WTC11 (cell line): ENCODE measurements around the gene TRIP12. TPM values are rescaled to one million over a fixed set of nuclear protein-coding genes. Genes with fewer than 3 reads are reported as not detected.

ENCODE experiments used
- ATAC-seq: fragments of 200-7000 bp; cut with Tn5 transposase; 2 replicates; pipeline ENCODE4 v1.10.0; 2021; ENCODE audit warnings: mild to moderate bottlenecking, moderate library complexity
- CTCF ChIA-PET: fragments of 300-600 bp; sonication (Branson Sonifier 250); formaldehyde crosslinking; loops from one replicate; lab custom pipeline; 2021; ENCODE audit warnings: antibody characterized with exemption; lab: Charles Lee
- POLR2A ChIA-PET: fragments of 350-600 bp; sonication (Branson Sonifier 250); formaldehyde crosslinking; loops from one replicate; lab custom pipeline; 2021; ENCODE audit warnings: antibody characterized with exemption; lab: Charles Lee
- DNase-seq: peaks from one replicate; pipeline ENCODE4 v3.0.0; 2021; ENCODE audit warnings: low spot score
- H3K27ac Mint-ChIP-seq: 2 replicates; pipeline ENCODE4 v1.8.0; 2021; ENCODE audit warnings: mixed read lengths
- H3K27me3 Mint-ChIP-seq: 2 replicates; pipeline ENCODE4 v1.8.0; 2021; ENCODE audit warnings: low read depth, mild to moderate bottlenecking, moderate library complexity, mixed read lengths
- H3K36me3 Mint-ChIP-seq: 2 replicates; pipeline ENCODE4 v1.8.0; 2021; ENCODE audit warnings: mixed read lengths
- H3K4me1 Mint-ChIP-seq: 2 replicates; pipeline ENCODE4 v1.8.0; 2022; ENCODE audit warnings: mixed read lengths
- H3K4me3 Mint-ChIP-seq: 2 replicates; pipeline ENCODE4 v1.8.0; 2021; ENCODE audit warnings: mild to moderate bottlenecking, moderate library complexity, mixed read lengths
- H3K9me3 Mint-ChIP-seq: 2 replicates; pipeline ENCODE4 v1.8.0; 2021; ENCODE audit warnings: mixed read lengths
- AFF4 ChIP-seq: sonication (generic); formaldehyde crosslinking; IDR thresholded peaks from 2 replicates; pipeline ENCODE4 v1.8.1; 2023; ENCODE audit warnings: mild to moderate bottlenecking, missing genetic modification reagents, borderline replicate concordance
- ATF3 ChIP-seq: sonication (generic); formaldehyde crosslinking; conservative IDR thresholded peaks from 2 replicates; pipeline ENCODE4 v1.8.1; 2022; ENCODE audit warnings: mild to moderate bottlenecking, missing genetic modification reagents
- CTCF ChIP-seq: fragments of 200-600 bp; IDR thresholded peaks from 2 replicates; pipeline ENCODE4 v1.8.0; 2022; ENCODE audit warnings: antibody characterized with exemption
- E2F4 ChIP-seq: sonication (generic); formaldehyde crosslinking; IDR thresholded peaks from 2 replicates; pipeline ENCODE4 v1.8.1; 2022; ENCODE audit warnings: low read depth, mild to moderate bottlenecking, moderate library complexity, missing genetic modification reagents, borderline replicate concordance
- EMX1 ChIP-seq: fragments of 250-450 bp; sonication (Bioruptor Pico); IDR thresholded peaks from 2 replicates; pipeline ENCODE4 v1.8.0; 2021; ENCODE audit warnings: mild to moderate bottlenecking
- ESRRA ChIP-seq: sonication (generic); formaldehyde crosslinking; IDR thresholded peaks from 2 replicates; pipeline ENCODE4 v1.8.1; 2022; ENCODE audit warnings: mild to moderate bottlenecking, missing genetic modification reagents, borderline replicate concordance
- FOXK1 ChIP-seq: sonication (generic); formaldehyde crosslinking; IDR thresholded peaks from 2 replicates; pipeline ENCODE4 v1.8.0; 2022; ENCODE audit warnings: mild to moderate bottlenecking, moderate library complexity, missing genetic modification reagents
- IRF1 ChIP-seq: sonication (generic); formaldehyde crosslinking; IDR thresholded peaks from 2 replicates; pipeline ENCODE4 v1.8.0; 2023; ENCODE audit warnings: missing genetic modification reagents
- JAZF1 ChIP-seq: fragments of 250-450 bp; sonication (Bioruptor Pico); IDR thresholded peaks from 2 replicates; pipeline ENCODE4 v1.9.0; 2021; ENCODE audit warnings: moderate library complexity, mild to moderate bottlenecking, inconsistent platforms
- NR3C1 ChIP-seq: sonication (generic); formaldehyde crosslinking; conservative IDR thresholded peaks from 2 replicates; pipeline ENCODE4 v1.8.1; 2023; ENCODE audit warnings: low read depth, mild to moderate bottlenecking, missing genetic modification reagents
- OVOL2 ChIP-seq: fragments of 250-450 bp; sonication (Bioruptor Pico); IDR thresholded peaks from 2 replicates; pipeline ENCODE4 v1.9.0; 2021; ENCODE audit warnings: mild to moderate bottlenecking, borderline replicate concordance
- SMAD4 ChIP-seq: sonication (generic); formaldehyde crosslinking; IDR thresholded peaks from 2 replicates; pipeline ENCODE4 v1.8.0; 2022; ENCODE audit warnings: mild to moderate bottlenecking, missing genetic modification reagents
- TEAD4 ChIP-seq: sonication (generic); formaldehyde crosslinking; IDR thresholded peaks from 2 replicates; pipeline ENCODE4 v1.8.0; 2022; ENCODE audit warnings: mild to moderate bottlenecking, missing genetic modification reagents
- ZMAT4 ChIP-seq: fragments of 250-450 bp; sonication (Bioruptor Pico); IDR thresholded peaks from 2 replicates; pipeline ENCODE4 v1.9.0; 2021; ENCODE audit warnings: mild to moderate bottlenecking
- ZNF138 ChIP-seq: sonication (generic); formaldehyde crosslinking; conservative IDR thresholded peaks from 2 replicates; pipeline ENCODE4 v1.8.1; 2022; ENCODE audit warnings: mild to moderate bottlenecking, moderate library complexity, missing genetic modification reagents
- ZNF281 ChIP-seq: sonication (generic); formaldehyde crosslinking; IDR thresholded peaks from 2 replicates; pipeline ENCODE4 v1.8.0; 2023; ENCODE audit warnings: mild to moderate bottlenecking, missing genetic modification reagents
- ZNF423 ChIP-seq: fragments of 250-450 bp; sonication (Bioruptor Pico); IDR thresholded peaks from 2 replicates; pipeline ENCODE4 v2.1.2; 2022; ENCODE audit warnings: mild to moderate bottlenecking, moderate library complexity
- ZSCAN18 ChIP-seq: fragments of 250-450 bp; sonication (Bioruptor Pico); IDR thresholded peaks from 2 replicates; pipeline ENCODE4 v2.1.2; 2022; ENCODE audit warnings: mild to moderate bottlenecking, moderate library complexity
- total RNA-seq: library from RNA; stranded (reverse); gene quantifications from 3 replicates; pipeline ENCODE4 v1.2.3, GENCODE V29; 2021

Gene TRIP12
- total RNA-seq, 1 experiment from 2014 or later = 149 TPM

GRCh38 chr2:229831805-229832509 lies 89.9 kb downstream of the TRIP12 start:
- Mint-ChIP-seq H3K27me3 (no peaks in the 10 kb centered on the region), H3K27ac (no peak overlapping the region), H3K4me3 (no peak overlapping the region), H3K4me1 (no peaks in the 10 kb centered on the region), H3K9me3 (no peaks in the 10 kb centered on the region), H3K36me3 (peaks cover 13% of the 10 kb centered on the region)
- ATAC-seq (no peak), DNase-seq (no peak)
- no peak for TF ChIP-seq ZNF423 (CRISPR knock-in tag)
- no peak for TF ChIP-seq IRF1 (CRISPR knock-in tag)
- TF ChIP-seq JAZF1 (CRISPR knock-in tag) = no peak
- no peak for TF ChIP-seq ZNF281 (CRISPR knock-in tag)
- TF ChIP-seq OVOL2 (CRISPR knock-in tag) = no peak
- no peak for TF ChIP-seq EMX1 (CRISPR knock-in tag)
- no peak for TF ChIP-seq SMAD4 (CRISPR knock-in tag)
- TF ChIP-seq ZMAT4 = no peak
- no peak for TF ChIP-seq NR3C1
- CTCF ChIA-PET = interaction anchor here (0.7 kb wide), 1 partner anchor 10 kb away, joined by 3 read pairs; no protein-coding TSS in a partner anchor
- POLR2A ChIA-PET = interaction anchor here (0.6 kb wide), 1 partner anchor 35 kb away, joined by 3 read pairs; no protein-coding TSS in a partner anchor

GRCh38 chr2:229825476-229825875 lies 96.3 kb downstream of the TRIP12 start:
- Mint-ChIP-seq H3K36me3 (peaks cover 27% of the 10 kb centered on the region), H3K9me3 (peaks cover 4% of the 10 kb centered on the region; the same call in 1 of the 2 replicates), H3K27ac (no peak overlapping the region), H3K4me3 (no peak overlapping the region), H3K27me3 (no peaks in the 10 kb centered on the region), H3K4me1 (no peaks in the 10 kb centered on the region)
- no peak for ATAC-seq
- DNase-seq = no peak
- TF ChIP-seq AFF4 (CRISPR knock-in tag) (no peak), ATF3 (CRISPR knock-in tag) (no peak)
- ChIA-PET POLR2A (no interaction called here), CTCF (no interaction called here)

- CTCF ChIA-PET = no interaction called here
- TF ChIP-seq CTCF (no peak), FOXK1 (CRISPR knock-in tag) (no peak), EMX1 (CRISPR knock-in tag) (no peak), TEAD4 (CRISPR knock-in tag) (no peak), ZNF138 (CRISPR knock-in tag) (no peak), E2F4 (CRISPR knock-in tag) (no peak), ESRRA (CRISPR knock-in tag) (no peak), ZSCAN18 (no peak)
Observed at GRCh38 chr2:229821316-229821715, 100.5 kb downstream of the TRIP12 start.

More at GRCh38 chr2:229821316-229821715, 100.5 kb downstream of the TRIP12 start:
- POLR2A ChIA-PET = no interaction called here
- Mint-ChIP-seq H3K4me3 (no peak overlapping the region), H3K36me3 (peaks cover 22% of the 10 kb centered on the region), H3K27ac (no peak overlapping the region), H3K9me3 (peaks cover 4% of the 10 kb centered on the region; the same call in 1 of the 2 replicates), H3K4me1 (no peaks in the 10 kb centered on the region), H3K27me3 (no peaks in the 10 kb centered on the region)
- DNase-seq (no peak), ATAC-seq (no peak)
